Liver (tissue), 3 donors: ENCODE measurements around the gene NFIB.

ENCODE experiments used
- CTCF ChIP-seq: fragments of 150-350 bp; IDR thresholded peaks from 2 replicates; pipeline ENCODE4 v1.5.1; 2017; ENCODE audit warnings: improper control_type of control experiment, low read depth, low read length; ENCODE audit not compliant: missing input control
- EGR1 ChIP-seq, 2 donors: IDR thresholded peaks; 2 replicates each; pipeline ENCODE4 v1.6.1; 2016 to 2018; ENCODE audit warnings: antibody characterized with exemption in 2 of 2, low read depth in 2 of 2
- GABPA ChIP-seq, 2 donors: IDR thresholded peaks in 1 of 2; conservative IDR thresholded peaks in 1 of 2; 2 replicates each; pipeline ENCODE4 v1.6.1; 2016; ENCODE audit warnings: antibody characterized with exemption in 2 of 2, mild to moderate bottlenecking in 1 of 2, moderate library complexity in 1 of 2
- JUND ChIP-seq, 2 donors: IDR thresholded peaks; 2 replicates each; pipeline ENCODE4 v1.6.1; 2016; ENCODE audit warnings: antibody characterized with exemption in 2 of 2
- MAX ChIP-seq: IDR thresholded peaks from 2 replicates; pipeline ENCODE4 v1.6.1; 2016; ENCODE audit warnings: antibody characterized with exemption
- RAD21 ChIP-seq, 2 donors: IDR thresholded peaks; 2 replicates each; pipeline ENCODE4 v1.6.1; 2016; ENCODE audit warnings: antibody characterized with exemption in 2 of 2, mild to moderate bottlenecking in 2 of 2
- RXRA ChIP-seq, 2 donors: IDR thresholded peaks; 2 replicates each; pipeline ENCODE4 v1.6.1; 2017 to 2018; ENCODE audit warnings: antibody characterized with exemption in 2 of 2, mild to moderate bottlenecking in 1 of 2
- TAF1 ChIP-seq: conservative IDR thresholded peaks from 2 replicates; pipeline ENCODE4 v1.6.1; 2016; ENCODE audit warnings: antibody characterized with exemption, mild to moderate bottlenecking
- YY1 ChIP-seq: IDR thresholded peaks from 2 replicates; pipeline ENCODE4 v1.6.1; 2016; ENCODE audit warnings: antibody characterized with exemption, mild to moderate bottlenecking
- ZBTB33 ChIP-seq: IDR thresholded peaks from 2 replicates; pipeline ENCODE4 v1.6.1; 2016; ENCODE audit warnings: antibody characterized with exemption
- TF ChIP-seq, protein P1 (sequence below): IDR thresholded peaks from 2 replicates; pipeline ENCODE4 v1.6.1; 2016; ENCODE audit warnings: antibody characterized with exemption
- TF ChIP-seq, protein P2 (sequence below): IDR thresholded peaks from 2 replicates; pipeline ENCODE4 v1.6.1; 2016; ENCODE audit warnings: antibody characterized with exemption, mild to moderate bottlenecking
- donor health status: healthy.
- donor health status: healthy.

DNA sequence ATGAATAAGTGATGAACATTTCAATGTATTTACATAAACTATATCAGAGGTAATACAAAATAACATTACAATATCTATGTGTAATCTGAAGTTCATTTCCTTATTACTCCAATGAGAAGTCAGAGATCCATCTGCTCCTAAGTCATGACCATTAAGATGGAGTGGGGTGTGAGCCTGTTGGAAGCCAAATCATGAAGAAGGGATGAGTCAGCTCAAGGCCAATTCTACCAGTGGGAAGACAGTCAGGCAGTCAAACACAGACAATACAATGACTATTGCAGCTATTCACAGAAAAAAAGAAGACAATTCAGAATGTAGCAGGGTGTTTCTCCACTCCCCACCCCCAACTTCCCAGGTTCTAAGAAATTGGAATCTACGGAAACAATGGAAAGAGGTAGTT lies 155.0 kb downstream of the NFIB start:
- no peak for TF ChIP-seq CTCF
- TF ChIP-seq ZBTB33, result no peak
- TF ChIP-seq GABPA (IDR thresholded peaks at IDR 0.05 in 1 of 2, conservative IDR thresholded peaks at IDR 0.05 in 1 of 2), result no peak
- TF ChIP-seq JUND (IDR thresholded peaks at IDR 0.05), result no peak
- TF ChIP-seq MAX, result no peak
- no peak for TF ChIP-seq RXRA (IDR thresholded peaks at IDR 0.05)
- no peak for TF ChIP-seq YY1
- TF ChIP-seq TAF1, result no peak
- TF ChIP-seq RAD21 (IDR thresholded peaks at IDR 0.05), result no peak
- no peak for TF ChIP-seq EGR1 (IDR thresholded peaks at IDR 0.05; ENCODE audit: low read depth in 2 of 2)
- TF ChIP-seq, protein P1, sequence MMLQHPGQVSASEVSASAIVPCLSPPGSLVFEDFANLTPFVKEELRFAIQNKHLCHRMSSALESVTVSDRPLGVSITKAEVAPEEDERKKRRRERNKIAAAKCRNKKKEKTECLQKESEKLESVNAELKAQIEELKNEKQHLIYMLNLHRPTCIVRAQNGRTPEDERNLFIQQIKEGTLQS, result no peak
- TF ChIP-seq, protein P2, sequence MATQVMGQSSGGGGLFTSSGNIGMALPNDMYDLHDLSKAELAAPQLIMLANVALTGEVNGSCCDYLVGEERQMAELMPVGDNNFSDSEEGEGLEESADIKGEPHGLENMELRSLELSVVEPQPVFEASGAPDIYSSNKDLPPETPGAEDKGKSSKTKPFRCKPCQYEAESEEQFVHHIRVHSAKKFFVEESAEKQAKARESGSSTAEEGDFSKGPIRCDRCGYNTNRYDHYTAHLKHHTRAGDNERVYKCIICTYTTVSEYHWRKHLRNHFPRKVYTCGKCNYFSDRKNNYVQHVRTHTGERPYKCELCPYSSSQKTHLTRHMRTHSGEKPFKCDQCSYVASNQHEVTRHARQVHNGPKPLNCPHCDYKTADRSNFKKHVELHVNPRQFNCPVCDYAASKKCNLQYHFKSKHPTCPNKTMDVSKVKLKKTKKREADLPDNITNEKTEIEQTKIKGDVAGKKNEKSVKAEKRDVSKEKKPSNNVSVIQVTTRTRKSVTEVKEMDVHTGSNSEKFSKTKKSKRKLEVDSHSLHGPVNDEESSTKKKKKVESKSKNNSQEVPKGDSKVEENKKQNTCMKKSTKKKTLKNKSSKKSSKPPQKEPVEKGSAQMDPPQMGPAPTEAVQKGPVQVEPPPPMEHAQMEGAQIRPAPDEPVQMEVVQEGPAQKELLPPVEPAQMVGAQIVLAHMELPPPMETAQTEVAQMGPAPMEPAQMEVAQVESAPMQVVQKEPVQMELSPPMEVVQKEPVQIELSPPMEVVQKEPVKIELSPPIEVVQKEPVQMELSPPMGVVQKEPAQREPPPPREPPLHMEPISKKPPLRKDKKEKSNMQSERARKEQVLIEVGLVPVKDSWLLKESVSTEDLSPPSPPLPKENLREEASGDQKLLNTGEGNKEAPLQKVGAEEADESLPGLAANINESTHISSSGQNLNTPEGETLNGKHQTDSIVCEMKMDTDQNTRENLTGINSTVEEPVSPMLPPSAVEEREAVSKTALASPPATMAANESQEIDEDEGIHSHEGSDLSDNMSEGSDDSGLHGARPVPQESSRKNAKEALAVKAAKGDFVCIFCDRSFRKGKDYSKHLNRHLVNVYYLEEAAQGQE, result no peak
